ENCODE data around the gene MCAM.

MCAM gene

DNA sequence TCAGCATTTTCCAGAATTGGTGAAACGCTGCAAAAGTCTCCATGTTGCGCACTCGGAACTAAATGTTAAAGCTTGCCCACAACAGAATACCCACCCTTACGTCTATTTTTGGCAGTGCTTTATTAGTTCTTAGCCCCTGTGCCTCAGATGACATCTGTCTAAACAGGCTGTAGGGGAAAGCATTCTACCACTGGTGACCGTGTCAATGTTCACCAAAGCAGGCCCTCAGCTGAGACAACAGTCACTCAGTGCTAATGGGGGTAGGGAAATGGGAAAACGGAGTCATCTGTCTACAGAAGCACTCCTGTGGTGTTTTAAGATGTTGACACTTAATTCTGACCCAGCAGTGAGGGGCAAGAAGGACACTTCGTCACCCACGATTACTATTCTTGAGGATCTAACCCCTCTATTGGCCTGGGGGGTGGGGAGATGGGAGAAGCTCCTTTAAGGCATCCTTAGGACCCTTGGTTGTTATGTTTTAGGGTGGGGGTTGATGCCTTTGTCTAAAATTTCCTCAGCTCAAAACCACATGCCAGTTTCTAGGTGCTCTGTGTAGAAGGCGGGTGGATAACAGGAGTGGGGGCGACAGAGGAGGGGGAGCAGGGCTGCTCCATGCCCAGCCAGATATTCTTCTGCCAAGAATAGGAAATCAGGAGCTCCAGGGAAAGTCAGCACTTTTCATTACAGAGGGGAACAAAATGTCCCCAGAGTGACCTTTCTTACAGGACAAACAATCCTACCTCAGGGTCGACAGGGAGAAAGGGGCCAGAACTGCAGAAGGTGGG lies 45.2 kb upstream of the MCAM start:
- FAIRE-seq = no peak
- no peak for DNase-seq (ENCODE audit: insufficient read length, low spot score)
- TF ChIP-seq, protein P1, sequence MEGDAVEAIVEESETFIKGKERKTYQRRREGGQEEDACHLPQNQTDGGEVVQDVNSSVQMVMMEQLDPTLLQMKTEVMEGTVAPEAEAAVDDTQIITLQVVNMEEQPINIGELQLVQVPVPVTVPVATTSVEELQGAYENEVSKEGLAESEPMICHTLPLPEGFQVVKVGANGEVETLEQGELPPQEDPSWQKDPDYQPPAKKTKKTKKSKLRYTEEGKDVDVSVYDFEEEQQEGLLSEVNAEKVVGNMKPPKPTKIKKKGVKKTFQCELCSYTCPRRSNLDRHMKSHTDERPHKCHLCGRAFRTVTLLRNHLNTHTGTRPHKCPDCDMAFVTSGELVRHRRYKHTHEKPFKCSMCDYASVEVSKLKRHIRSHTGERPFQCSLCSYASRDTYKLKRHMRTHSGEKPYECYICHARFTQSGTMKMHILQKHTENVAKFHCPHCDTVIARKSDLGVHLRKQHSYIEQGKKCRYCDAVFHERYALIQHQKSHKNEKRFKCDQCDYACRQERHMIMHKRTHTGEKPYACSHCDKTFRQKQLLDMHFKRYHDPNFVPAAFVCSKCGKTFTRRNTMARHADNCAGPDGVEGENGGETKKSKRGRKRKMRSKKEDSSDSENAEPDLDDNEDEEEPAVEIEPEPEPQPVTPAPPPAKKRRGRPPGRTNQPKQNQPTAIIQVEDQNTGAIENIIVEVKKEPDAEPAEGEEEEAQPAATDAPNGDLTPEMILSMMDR (IDR thresholded peaks at IDR 0.05; ENCODE audit: insufficient read depth, missing control alignments) = no peak

DNA sequence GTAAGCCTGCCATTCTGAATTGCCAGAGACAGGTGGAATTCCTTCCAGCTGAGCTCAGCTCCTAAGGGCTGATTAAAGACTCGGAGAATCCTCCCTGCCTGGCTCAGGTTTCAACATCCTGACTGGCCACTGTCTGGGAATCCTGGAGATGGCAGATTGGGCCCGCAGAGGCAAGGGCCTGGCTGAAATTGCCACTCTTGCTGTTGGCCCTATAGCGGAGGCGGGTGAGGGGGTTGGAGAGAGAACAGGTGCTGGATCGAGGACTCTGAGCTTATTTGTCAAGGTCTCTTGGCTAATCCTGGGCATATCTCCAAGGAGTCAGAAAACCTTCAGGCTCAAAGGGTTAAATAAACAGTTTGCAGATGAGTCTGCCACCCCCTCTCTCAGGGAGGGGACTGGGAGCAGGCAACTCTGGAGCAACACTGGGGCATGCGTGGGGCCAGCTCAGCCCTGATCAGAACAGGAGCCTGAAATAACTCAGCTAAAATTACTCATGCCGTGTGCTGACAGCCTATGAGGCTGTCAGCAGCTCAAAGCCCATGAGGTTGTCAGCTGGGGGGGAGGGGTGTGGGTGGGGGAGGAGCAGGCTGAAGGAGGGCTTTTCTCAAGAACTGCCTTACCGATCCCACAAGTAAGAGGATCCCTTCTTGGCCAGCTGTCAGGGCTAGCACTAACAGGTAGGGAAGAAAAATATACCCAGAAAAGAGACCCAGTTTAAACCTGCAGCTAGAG lies 44.3 kb upstream of the MCAM start:
- TF ChIP-seq, protein P1 (IDR thresholded peaks at IDR 0.05; ENCODE audit: insufficient read depth, missing control alignments) = no peak
- FAIRE-seq (peak; percentile 16), DNase-seq (ENCODE audit: insufficient read length, low spot score) (no peak)

DNA sequence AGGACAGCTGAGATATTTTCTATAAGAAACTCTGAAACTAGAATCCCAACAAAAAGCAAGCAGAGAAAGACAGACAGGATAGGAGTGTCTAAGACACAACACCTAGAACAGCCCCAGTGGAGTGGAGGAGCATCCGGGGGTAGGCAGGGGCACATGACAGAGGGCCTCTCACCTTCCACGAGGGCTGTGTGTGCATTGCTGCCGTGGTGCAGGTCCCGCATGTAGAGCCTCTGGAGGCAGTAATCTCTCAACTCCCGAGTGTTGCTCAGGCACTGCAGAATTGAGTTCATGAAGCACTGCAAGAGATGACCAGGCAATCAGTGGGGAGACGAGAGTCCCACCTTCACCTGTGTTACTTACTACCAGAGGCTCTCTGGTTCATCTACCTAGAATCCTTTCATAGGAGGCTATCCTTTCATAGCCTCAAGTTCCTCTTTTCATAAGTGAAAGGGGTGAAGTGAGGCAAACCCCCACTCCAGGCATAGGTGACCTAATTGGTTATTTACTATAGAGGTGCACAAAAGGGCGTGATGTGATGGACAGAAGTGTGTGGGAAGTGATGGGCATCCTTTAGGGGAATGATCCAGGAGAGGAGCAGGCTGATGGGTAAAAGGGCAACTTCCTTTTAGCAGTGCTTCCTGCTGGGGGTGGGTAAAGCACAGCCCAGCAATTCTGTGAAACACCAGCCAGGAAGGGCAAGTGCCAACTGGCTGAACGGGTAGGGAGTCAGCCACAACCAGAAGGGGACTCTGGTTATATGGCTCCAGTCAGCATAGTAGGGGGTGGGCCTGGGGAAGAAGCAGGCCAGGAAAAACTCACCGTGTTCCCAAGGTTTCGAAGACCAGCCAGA lies 42.7 kb upstream of the MCAM start:
- DNase-seq (ENCODE audit: insufficient read length, low spot score) = no peak
- TF ChIP-seq, protein P1 (IDR thresholded peaks at IDR 0.05; ENCODE audit: insufficient read depth, missing control alignments) = no peak
- FAIRE-seq = no peak

DNA sequence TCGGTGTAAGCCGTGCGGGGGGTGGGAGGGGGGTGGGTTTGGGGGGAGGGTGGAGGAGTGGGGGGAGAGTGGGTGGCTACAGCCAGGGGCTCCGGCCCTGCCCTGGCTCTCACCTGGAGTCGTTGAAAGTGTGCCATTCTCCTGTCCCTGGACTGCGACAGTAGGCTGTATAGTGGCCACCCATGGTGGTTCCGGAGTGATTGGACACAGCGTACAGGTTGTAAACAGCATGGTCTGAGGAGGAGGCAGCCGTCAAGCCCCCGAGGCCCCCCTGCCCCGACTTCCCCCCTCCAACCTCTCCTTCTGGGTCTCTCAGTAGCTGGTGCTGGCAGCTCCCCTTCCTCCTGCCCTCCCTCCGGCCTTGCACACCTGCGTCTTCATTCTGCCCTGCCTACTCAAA lies 40.1 kb upstream of the MCAM start:
- DNase-seq (ENCODE audit: insufficient read length, low spot score) (no peak), FAIRE-seq (no peak)
- TF ChIP-seq, protein P1 (IDR thresholded peaks at IDR 0.05; ENCODE audit: insufficient read depth, missing control alignments) = no peak

DNA sequence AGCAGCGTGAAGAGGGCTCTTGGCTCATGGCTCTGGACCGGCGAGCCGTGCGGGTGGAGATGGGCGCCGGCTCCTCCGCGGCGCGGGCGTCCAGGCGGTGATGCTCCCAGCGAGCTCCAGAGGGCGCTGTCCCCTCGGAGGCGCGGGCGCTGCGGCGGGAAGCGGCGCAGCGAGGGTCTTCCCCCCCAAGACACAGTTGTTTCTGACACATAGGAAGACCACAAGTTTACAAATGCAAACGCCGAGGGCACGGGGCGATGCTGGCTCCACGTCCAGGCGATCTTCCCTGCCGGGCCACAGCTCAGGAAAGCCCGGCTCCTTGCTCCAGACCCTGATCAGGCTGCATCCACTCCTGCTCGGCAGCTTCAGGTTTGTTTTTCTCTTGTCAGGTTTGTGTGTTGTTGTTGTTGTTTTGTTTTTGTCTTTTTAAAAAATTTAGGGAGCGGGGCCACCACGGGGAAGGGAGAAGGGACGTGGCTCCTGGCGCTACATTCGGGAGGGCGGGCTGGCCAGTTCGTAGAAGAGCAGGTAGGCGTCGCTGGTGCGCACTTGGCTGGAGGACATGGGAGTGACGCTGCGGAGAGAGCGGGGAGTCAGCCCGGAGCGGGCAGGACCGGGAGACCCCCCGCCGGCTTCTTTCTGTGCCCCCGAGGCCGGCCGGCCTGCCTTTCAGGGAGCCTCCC lies 39.6 kb upstream of the MCAM start:
- TF ChIP-seq, protein P1 (IDR thresholded peaks at IDR 0.05; ENCODE audit: insufficient read depth, missing control alignments) = peak; percentile 76
- no peak for FAIRE-seq
- DNase-seq (ENCODE audit: insufficient read length, low spot score) = peak; percentile 91

DNA sequence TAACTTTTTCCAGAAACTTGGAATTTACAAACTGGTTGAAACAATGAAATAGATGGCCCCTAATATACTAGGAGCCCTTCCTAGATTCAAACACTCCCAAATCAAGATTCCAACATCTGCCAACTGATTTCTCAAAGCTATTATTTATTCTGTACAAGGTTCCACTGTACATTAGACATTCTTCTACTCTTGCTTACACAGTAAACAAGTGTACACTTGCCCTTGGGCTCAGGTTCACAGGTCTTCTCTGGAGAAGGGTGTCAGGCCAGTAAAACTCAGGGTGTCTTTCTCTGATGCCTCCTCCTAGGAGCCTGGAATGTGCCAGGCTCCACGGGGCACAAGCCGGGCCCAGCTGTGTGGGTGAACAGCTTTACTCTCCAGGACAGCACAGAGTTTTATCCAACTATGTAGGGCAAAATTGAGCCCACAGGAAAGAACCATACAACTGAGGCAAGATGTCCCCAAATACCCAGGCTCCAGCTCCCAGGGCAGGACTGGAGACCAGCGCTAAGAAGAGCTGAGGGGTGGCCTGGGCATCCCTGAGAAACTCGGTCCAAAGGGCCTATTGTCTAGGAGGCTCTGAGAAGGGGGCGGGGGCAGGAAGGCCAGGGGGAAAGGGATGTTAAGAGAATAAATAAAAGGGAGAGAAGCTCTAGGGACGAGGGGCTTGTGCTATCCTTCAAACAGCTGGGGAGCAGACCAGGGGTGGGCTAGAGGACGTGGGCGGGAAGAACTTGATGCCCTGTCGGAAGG lies 38.3 kb upstream of the MCAM start:
- TF ChIP-seq, protein P1 (IDR thresholded peaks at IDR 0.05; ENCODE audit: insufficient read depth, missing control alignments) = no peak
- DNase-seq (ENCODE audit: insufficient read length, low spot score) = no peak
- no peak for FAIRE-seq
